Smooth muscle cell (in vitro differentiated cells): ENCODE results near the gene C1QTNF8. TPM values are rescaled to one million over a fixed set of nuclear protein-coding genes. Genes with fewer than 3 reads are reported as not detected.

ENCODE experiments used
- DNase-seq: peaks from one replicate; lab custom pipeline; 2025; ENCODE audit not compliant: unreplicated experiment; lab: John Stamatoyannopoulos, UW
- H2AFZ ChIP-seq: fragments of 200-600 bp; sonication (generic); 2 replicates; pipeline ENCODE4 v1.6.0; 2016; ENCODE audit warnings: antibody characterized with exemption, low read depth, mild to moderate bottlenecking
- H3F3A ChIP-seq: fragments of 200-600 bp; sonication (generic); 2 replicates; pipeline ENCODE4 v1.6.0; 2017; ENCODE audit warnings: antibody characterized with exemption, low read depth
- H3K27ac ChIP-seq: fragments of 200-600 bp; sonication (generic); 2 replicates; pipeline ENCODE4 v1.5.1; 2016; ENCODE audit warnings: low read depth, mild to moderate bottlenecking
- H3K27me3 ChIP-seq: fragments of 200-600 bp; sonication (generic); 2 replicates; pipeline ENCODE4 v1.6.1; 2016; ENCODE audit warnings: low read depth, mild to moderate bottlenecking
- H3K36me3 ChIP-seq: fragments of 200-600 bp; sonication (generic); 2 replicates; pipeline ENCODE4 v1.5.1; 2016; ENCODE audit warnings: low read depth
- H3K4me1 ChIP-seq: fragments of 200-600 bp; sonication (generic); 2 replicates; pipeline ENCODE4 v1.5.1; 2016; ENCODE audit warnings: low read depth
- H3K4me2 ChIP-seq: fragments of 200-600 bp; sonication (generic); 2 replicates; pipeline ENCODE4 v1.6.0; 2016; ENCODE audit warnings: mild to moderate bottlenecking
- H3K4me3 ChIP-seq: fragments of 200-600 bp; sonication (generic); 2 replicates; pipeline ENCODE4 v1.5.1; 2016; ENCODE audit warnings: mild to moderate bottlenecking
- H3K79me2 ChIP-seq: fragments of 200-600 bp; sonication (generic); 2 replicates; pipeline ENCODE4 v1.6.0; 2016; ENCODE audit warnings: low read depth, mild to moderate bottlenecking
- H3K9ac ChIP-seq: fragments of 200-600 bp; sonication (generic); 2 replicates; pipeline ENCODE4 v1.6.0; 2016; ENCODE audit warnings: low read depth
- H3K9me3 ChIP-seq: fragments of 200-600 bp; sonication (generic); replicated peaks from 2 replicates; pipeline ENCODE4 v1.5.1; 2016; ENCODE audit warnings: low read depth
- H4K20me1 ChIP-seq: fragments of 200-600 bp; sonication (generic); 2 replicates; pipeline ENCODE4 v1.6.0; 2016; ENCODE audit warnings: low read depth
- WGBS: methylation state at CpG from one replicate; pipeline ENCODE4 v1.1.7; 2016; ENCODE audit warnings: low lambda C conversion rate; 5-methylcytosine and 5-hydroxymethylcytosine counted together
- polyA plus RNA-seq: library from polyadenylated mRNA; unstranded; fragments of >200 nt; fragmentation: Nextera tagmentation; extraction: Ambion mirVana; gene quantifications from 2 replicates; pipeline ENCODE4 v1.2.1, GENCODE V29; 2016
- total RNA-seq: library from RNA; depleted of rRNA; stranded (reverse); fragments of >200 nt; gene quantifications from 2 replicates; pipeline ENCODE4 v1.2.3, GENCODE V29; 2014
- TF ChIP-seq, protein P1 (sequence below): fragments of 200-600 bp; sonication (generic); IDR thresholded peaks from 2 replicates; pipeline ENCODE4 v1.5.1; 2017; ENCODE audit warnings: borderline replicate concordance, mild to moderate bottlenecking, antibody characterized with exemption; ENCODE audit not compliant: insufficient read depth, poor library complexity, severe bottlenecking

Gene C1QTNF8
- total and polyA plus RNA-seq, 2 experiments from 2014 or later = not detected

DNA sequence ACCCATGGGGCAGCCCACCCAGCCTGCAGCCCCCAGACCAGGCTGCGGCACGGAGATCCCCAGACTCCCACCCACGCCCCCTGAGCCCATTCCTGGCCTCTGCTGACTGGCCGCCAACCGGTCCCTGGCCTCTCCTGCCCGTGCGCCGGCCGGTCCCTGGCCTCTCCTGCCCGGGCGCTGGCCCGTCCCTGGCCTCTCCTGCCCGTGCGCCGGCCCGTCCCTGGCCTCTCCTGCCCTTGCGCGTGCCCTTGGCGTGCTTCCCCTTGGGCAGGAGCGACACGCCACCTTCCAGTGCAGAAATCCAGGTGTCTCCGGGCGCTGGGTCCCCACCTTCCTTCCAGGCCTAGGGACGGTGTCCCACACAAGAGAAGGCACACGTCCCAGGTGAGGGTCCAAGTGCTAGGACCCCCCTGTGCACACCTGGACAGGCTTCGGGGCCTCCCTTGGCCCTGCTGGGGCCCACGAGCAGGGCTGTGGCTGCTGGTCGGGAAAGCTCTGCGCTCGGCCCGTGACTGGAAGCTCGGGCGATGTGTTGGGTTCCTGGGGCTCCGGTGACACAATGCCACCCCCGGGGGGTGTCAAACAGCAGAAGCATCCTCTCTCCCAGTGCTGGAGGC lies 35.4 kb upstream of the C1QTNF8 start:
- TF ChIP-seq, protein P1, sequence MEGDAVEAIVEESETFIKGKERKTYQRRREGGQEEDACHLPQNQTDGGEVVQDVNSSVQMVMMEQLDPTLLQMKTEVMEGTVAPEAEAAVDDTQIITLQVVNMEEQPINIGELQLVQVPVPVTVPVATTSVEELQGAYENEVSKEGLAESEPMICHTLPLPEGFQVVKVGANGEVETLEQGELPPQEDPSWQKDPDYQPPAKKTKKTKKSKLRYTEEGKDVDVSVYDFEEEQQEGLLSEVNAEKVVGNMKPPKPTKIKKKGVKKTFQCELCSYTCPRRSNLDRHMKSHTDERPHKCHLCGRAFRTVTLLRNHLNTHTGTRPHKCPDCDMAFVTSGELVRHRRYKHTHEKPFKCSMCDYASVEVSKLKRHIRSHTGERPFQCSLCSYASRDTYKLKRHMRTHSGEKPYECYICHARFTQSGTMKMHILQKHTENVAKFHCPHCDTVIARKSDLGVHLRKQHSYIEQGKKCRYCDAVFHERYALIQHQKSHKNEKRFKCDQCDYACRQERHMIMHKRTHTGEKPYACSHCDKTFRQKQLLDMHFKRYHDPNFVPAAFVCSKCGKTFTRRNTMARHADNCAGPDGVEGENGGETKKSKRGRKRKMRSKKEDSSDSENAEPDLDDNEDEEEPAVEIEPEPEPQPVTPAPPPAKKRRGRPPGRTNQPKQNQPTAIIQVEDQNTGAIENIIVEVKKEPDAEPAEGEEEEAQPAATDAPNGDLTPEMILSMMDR = no peak
- Histone ChIP-seq H3K9ac (no peak overlapping the region), H3K9me3 (no peaks in the 10 kb centered on the region), H3K27ac (no peak overlapping the region), H3K4me1 (no peaks in the 10 kb centered on the region), H3K4me2 (no peak overlapping the region), H3K27me3 (no peaks in the 10 kb centered on the region), H3K79me2 (no peaks in the 10 kb centered on the region), H3K4me3 (no peak overlapping the region), H4K20me1 (no peaks in the 10 kb centered on the region), H3K36me3 (no peaks in the 10 kb centered on the region), H2AFZ (no peak overlapping the region), H3F3A (no peaks in the 10 kb centered on the region)
- no peak for DNase-seq
- 93% methylated on average over 32 of the region's 35 CpGs for WGBS

- Histone ChIP-seq H3F3A (no peaks in the 10 kb centered on the region), H4K20me1 (no peaks in the 10 kb centered on the region), H3K27me3 (no peaks in the 10 kb centered on the region), H3K9ac (no peak overlapping the region), H3K9me3 (no peaks in the 10 kb centered on the region), H3K27ac (no peak overlapping the region), H2AFZ (no peak overlapping the region), H3K36me3 (no peaks in the 10 kb centered on the region), H3K79me2 (no peaks in the 10 kb centered on the region), H3K4me2 (no peak overlapping the region), H3K4me1 (no peaks in the 10 kb centered on the region), H3K4me3 (no peak overlapping the region)
- DNase-seq = no peak
- 97% methylated on average over 7 of the region's 8 CpGs for WGBS
- TF ChIP-seq, protein P1 = no peak
These were observed 34.3 kb upstream of the C1QTNF8 start for GRCh38 chr16:1130382-1130781.

DNA sequence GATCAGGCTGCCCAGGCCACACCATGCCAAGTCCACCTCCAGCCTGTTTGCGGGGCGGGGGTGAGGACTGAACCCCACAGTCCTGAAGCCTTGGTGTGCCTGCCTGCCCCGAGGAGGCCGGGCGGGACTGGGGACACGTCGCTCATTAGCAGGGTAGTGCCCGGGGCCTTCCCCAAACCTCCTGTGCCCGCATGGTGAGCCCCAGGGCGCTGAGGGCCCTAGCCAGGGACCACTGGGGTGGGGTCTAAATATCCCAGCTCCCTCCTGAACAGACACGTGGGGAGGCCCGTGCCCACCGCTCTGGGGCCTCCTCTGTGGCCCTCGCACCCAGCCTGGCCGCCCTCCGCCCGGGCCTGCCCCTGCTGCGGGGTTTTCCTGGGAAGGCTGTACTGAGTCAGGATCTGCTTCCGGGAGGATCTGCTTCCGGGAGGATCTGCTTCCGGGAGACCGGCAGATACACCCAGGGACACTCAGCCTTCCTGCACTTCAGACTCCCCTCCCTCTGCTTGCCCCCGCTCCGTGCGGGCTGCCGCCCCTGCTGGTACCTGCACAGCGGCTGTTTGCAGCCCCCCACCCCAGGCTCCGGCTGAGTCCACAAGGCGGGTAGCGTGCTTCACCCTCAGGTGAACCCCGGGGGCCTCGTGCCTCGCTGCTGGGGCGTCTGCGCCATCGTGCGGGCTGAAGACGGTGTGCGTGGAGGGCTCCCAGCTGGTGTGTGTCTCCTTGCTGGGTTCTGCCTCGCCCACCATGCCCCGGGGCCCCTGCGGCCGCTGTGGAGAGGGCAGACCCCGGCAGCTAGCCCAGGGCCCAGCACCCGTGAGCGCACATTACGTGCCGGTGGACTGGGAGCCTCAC lies 33.3 kb upstream of the C1QTNF8 start:
- no peaks in the 10 kb centered on the region for H3K4me1 ChIP-seq
- no peak overlapping the region for H3K4me3 ChIP-seq
- no peak overlapping the region for H2AFZ ChIP-seq
- no peaks in the 10 kb centered on the region for H3K9me3 ChIP-seq
- no peaks in the 10 kb centered on the region for H3K36me3 ChIP-seq
- no peak overlapping the region for H3K27ac ChIP-seq
- TF ChIP-seq, protein P1 = no peak
- no peaks in the 10 kb centered on the region for H3F3A ChIP-seq
- no peak overlapping the region for H3K4me2 ChIP-seq
- H4K20me1 ChIP-seq = no peaks in the 10 kb centered on the region
- H3K27me3 ChIP-seq = no peaks in the 10 kb centered on the region
- DNase-seq = no peak
- WGBS = 97% methylated on average over 46 of the region's 48 CpGs
- H3K9ac ChIP-seq = no peak overlapping the region
- H3K79me2 ChIP-seq = no peaks in the 10 kb centered on the region
